MCF 10A (cell line): ENCODE measurements around the gene L3MBTL4. TPM values are rescaled to one million over a fixed set of nuclear protein-coding genes. Genes with fewer than 3 reads are reported as not detected.

Experiments
- BruUV-seq: library from RNA; stranded (reverse); fragments of 400-500 nt; replicated peaks from 2 replicates; lab custom pipeline; 2021; lab: Mats Ljungman, UMichigan
- CTCF ChIA-PET: fragments of 300-600 bp; sonication (Branson Sonifier 250); formaldehyde crosslinking; extraction: SDS; loops from one replicate; lab custom pipeline; 2021; ENCODE audit warnings: antibody characterized with exemption, inconsistent platforms; lab: Yijun Ruan, JAX
- POLR2A ChIA-PET: fragments of 300-600, 350-650 bp; sonication (Branson Sonifier 250); formaldehyde crosslinking; extraction: SDS; loops from one replicate; lab custom pipeline; 2020; ENCODE audit warnings: antibody characterized with exemption, inconsistent platforms; lab: Yijun Ruan, JAX
- DNase-seq: peaks from one replicate; pipeline ENCODE4 v3.0.0-alpha.2; 2018; ENCODE audit not compliant: unreplicated experiment
- H3K27ac Mint-ChIP-seq: one replicate; pipeline ENCODE4 v1.8.0; 2022; ENCODE audit warnings: mild to moderate bottlenecking, low read depth, mixed read lengths; ENCODE audit not compliant: unreplicated experiment
- H3K27me3 Mint-ChIP-seq: one replicate; pipeline ENCODE4 v1.8.0; 2022; ENCODE audit warnings: mixed read lengths; ENCODE audit not compliant: insufficient read depth, unreplicated experiment
- H3K36me3 Mint-ChIP-seq: one replicate; pipeline ENCODE4 v1.8.0; 2022; ENCODE audit warnings: mild to moderate bottlenecking, moderate library complexity, mixed read lengths; ENCODE audit not compliant: insufficient read depth, unreplicated experiment
- H3K4me1 Mint-ChIP-seq: one replicate; pipeline ENCODE4 v1.8.0; 2022; ENCODE audit warnings: mixed read lengths; ENCODE audit not compliant: insufficient read depth, unreplicated experiment
- H3K4me3 Mint-ChIP-seq: one replicate; pipeline ENCODE4 v1.8.0; 2022; ENCODE audit warnings: mild to moderate bottlenecking, moderate library complexity, mixed read lengths; ENCODE audit not compliant: unreplicated experiment
- H3K9me3 Mint-ChIP-seq: one replicate; pipeline ENCODE4 v1.8.0; 2022; ENCODE audit warnings: mixed read lengths; ENCODE audit not compliant: unreplicated experiment
- intact Hi-C: fragments of 100-400 bp; cut with micrococcal nuclease; formaldehyde crosslinking; loops from 2 replicates; pipeline ENCODE4 v1.14.1; 2022
- total RNA-seq: library from RNA; stranded (reverse); gene quantifications from 2 replicates; pipeline ENCODE4 v1.2.3, GENCODE V29; 2022
- TF ChIP-seq, protein P1 (sequence below): fragments of 200-600 bp; IDR thresholded peaks from one replicate; pipeline ENCODE4 v1.8.0; 2022; ENCODE audit warnings: antibody characterized with exemption, mild to moderate bottlenecking; ENCODE audit not compliant: unreplicated experiment

Gene L3MBTL4
- total RNA-seq, 1 experiment from 2014 or later = not detected

DNA sequence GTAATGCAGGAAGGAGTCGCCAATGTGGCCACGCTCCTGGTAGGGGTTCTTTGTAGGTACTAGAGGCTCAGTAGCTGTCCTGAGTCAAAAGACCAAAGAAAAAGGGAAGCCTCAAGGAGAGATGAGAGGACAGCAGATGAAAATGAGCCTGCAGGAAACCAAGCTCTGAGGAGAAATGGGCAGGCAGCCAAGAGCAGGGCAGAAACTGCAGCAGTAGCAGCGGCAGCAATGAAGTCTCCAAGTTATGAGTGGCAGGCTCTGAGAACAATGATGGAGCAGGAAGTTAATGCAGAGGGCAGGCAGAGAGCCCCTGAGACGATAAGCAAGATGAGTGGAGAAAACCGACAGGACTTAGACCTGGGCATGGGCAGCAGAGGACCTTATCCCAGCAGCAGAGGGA, 471.2 kb downstream of the L3MBTL4 start:
- no TSS peak for BruUV-seq
- Mint-ChIP-seq H3K4me1 (no peaks in the 10 kb centered on the region), H3K36me3 (no peaks in the 10 kb centered on the region), H3K9me3 (no peaks in the 10 kb centered on the region), H3K27me3 (peaks cover 36% of the 10 kb centered on the region), H3K4me3 (no peak overlapping the region), H3K27ac (no peak overlapping the region)
- TF ChIP-seq, protein P1, sequence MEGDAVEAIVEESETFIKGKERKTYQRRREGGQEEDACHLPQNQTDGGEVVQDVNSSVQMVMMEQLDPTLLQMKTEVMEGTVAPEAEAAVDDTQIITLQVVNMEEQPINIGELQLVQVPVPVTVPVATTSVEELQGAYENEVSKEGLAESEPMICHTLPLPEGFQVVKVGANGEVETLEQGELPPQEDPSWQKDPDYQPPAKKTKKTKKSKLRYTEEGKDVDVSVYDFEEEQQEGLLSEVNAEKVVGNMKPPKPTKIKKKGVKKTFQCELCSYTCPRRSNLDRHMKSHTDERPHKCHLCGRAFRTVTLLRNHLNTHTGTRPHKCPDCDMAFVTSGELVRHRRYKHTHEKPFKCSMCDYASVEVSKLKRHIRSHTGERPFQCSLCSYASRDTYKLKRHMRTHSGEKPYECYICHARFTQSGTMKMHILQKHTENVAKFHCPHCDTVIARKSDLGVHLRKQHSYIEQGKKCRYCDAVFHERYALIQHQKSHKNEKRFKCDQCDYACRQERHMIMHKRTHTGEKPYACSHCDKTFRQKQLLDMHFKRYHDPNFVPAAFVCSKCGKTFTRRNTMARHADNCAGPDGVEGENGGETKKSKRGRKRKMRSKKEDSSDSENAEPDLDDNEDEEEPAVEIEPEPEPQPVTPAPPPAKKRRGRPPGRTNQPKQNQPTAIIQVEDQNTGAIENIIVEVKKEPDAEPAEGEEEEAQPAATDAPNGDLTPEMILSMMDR = no peak
- ChIA-PET POLR2A (no interaction called here), CTCF (no interaction called here)
- DNase-seq = no peak
- intact Hi-C loops = no loop called here

DNA sequence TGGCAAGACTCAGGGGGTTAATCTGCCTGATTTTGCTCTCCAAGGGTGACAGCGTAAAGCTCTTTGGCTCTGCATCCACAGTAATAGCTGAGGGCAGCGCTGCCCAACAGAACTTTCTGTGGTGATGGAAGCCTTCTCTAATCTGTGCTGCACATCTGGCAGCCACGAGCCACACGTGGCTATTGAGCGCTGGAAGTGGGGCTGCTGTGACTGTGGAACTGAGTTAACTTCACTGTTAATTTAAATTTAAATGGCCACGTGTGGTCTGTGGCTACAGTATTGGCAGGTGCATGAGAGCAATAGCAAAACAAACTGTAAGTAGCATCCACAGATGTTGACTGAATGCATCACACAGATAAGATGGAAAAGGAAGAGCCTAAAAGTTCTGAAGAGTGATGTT, 472.1 kb downstream of the L3MBTL4 start:
- H3K9me3 Mint-ChIP-seq = no peaks in the 10 kb centered on the region
- no peaks in the 10 kb centered on the region for H3K36me3 Mint-ChIP-seq
- ChIA-PET POLR2A (no interaction called here), CTCF (no interaction called here)
- H3K4me1 Mint-ChIP-seq = no peaks in the 10 kb centered on the region
- TF ChIP-seq, protein P1 = no peak
- H3K27ac Mint-ChIP-seq = no peak overlapping the region
- H3K4me3 Mint-ChIP-seq = no peak overlapping the region
- no TSS peak for BruUV-seq
- peaks cover 30% of the 10 kb centered on the region for H3K27me3 Mint-ChIP-seq
- no peak for DNase-seq
- intact Hi-C loops = no loop called here

DNA sequence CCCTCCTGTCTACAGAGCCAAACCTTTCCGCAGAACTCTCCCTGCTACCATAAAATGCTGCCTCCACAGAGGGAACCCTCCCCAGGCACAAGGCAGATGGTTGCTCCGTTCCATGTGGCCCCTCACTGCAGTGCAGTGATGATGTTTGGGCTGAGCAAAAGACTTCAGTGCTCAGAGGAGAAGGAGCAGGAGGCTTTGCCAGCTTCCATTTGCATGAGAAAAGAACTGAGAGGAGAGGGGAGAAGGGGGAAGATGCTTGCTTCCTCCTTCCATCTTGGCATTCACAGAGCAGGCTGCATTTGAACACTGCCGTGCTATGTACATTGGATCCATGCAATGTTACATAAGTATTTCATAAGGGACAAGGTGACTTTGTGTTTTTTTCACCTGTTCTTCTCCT, 472.8 kb downstream of the L3MBTL4 start:
- no peak overlapping the region for H3K4me3 Mint-ChIP-seq
- intact Hi-C loops = no loop called here
- H3K4me1 Mint-ChIP-seq = no peaks in the 10 kb centered on the region
- no TSS peak for BruUV-seq
- no peaks in the 10 kb centered on the region for H3K9me3 Mint-ChIP-seq
- H3K27me3 Mint-ChIP-seq = peaks cover 25% of the 10 kb centered on the region
- CTCF ChIA-PET = interaction anchor here (0.5 kb wide), 1 partner anchor 580 kb away, joined by 3 read pairs; no protein-coding TSS in a partner anchor
- TF ChIP-seq, protein P1 = no peak
- H3K36me3 Mint-ChIP-seq = no peaks in the 10 kb centered on the region
- POLR2A ChIA-PET = no interaction called here
- DNase-seq = no peak
- H3K27ac Mint-ChIP-seq = no peak overlapping the region

DNA sequence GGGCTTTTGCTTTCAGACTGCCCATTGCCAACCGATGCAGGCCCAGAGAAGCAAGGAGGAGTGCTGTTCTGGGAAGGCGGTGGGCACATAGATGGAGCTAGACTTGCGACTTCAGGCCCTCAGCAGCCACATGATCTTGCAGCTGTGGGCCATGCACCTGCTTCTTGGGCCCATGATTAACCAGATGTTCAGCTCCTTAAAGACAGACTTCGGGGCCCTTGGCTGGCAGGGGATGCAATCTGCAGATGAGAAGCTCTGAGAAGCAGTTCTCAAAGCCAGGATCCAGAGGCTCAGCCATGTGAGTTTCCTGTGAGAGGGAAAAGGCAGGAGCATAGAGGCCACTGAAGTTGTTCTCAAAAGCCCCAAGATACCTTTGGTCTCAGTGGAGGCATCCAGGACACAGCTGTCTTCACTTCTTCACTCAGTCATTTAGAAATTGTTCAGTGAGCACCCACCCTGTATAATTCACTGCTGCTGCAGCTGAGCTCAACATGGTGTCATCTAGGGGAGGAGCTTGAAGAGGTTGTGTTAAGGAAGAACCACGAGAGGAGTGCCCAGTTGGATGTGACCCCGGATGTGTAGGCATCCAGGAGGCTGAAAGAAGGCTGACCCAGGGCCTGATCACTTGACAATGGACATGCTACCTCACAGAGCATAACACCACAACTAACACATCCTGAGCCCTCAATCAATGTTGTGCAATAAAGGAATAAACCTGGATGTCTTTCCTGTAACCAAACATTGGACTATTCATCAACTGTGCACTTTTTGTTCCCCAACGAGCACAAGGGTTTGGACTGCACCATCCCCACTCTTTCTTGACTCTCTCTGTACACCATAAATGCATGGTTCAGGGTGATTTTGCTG, 474.7 kb downstream of the L3MBTL4 start:
- H3K4me1 Mint-ChIP-seq = no peaks in the 10 kb centered on the region
- POLR2A ChIA-PET = no interaction called here
- DNase-seq = no peak
- CTCF ChIA-PET = no interaction called here
- H3K9me3 Mint-ChIP-seq = no peaks in the 10 kb centered on the region
- TF ChIP-seq, protein P1 = no peak
- no peak overlapping the region for H3K4me3 Mint-ChIP-seq
- H3K36me3 Mint-ChIP-seq = no peaks in the 10 kb centered on the region
- H3K27me3 Mint-ChIP-seq = peaks cover 25% of the 10 kb centered on the region
- H3K27ac Mint-ChIP-seq = no peak overlapping the region
- intact Hi-C loops = no loop called here
- BruUV-seq = no TSS peak
